B cell (primary cell): Measurements from ENCODE around the gene ADAMTS14.

ENCODE experiments used
- CTCF ChIP-seq: fragments of 200-600 bp; IDR thresholded peaks from one replicate; pipeline ENCODE4 v1.8.0; 2022; ENCODE audit warnings: antibody characterized with exemption, mild to moderate bottlenecking
- EZH2 ChIP-seq: IDR thresholded peaks from 2 replicates; pipeline ENCODE4 v1.6.1; 2012; ENCODE audit warnings: borderline replicate concordance, low read depth, mild to moderate bottlenecking, moderate library complexity, low read length; ENCODE audit not compliant: insufficient read depth, poor library complexity, severe bottlenecking

DNA sequence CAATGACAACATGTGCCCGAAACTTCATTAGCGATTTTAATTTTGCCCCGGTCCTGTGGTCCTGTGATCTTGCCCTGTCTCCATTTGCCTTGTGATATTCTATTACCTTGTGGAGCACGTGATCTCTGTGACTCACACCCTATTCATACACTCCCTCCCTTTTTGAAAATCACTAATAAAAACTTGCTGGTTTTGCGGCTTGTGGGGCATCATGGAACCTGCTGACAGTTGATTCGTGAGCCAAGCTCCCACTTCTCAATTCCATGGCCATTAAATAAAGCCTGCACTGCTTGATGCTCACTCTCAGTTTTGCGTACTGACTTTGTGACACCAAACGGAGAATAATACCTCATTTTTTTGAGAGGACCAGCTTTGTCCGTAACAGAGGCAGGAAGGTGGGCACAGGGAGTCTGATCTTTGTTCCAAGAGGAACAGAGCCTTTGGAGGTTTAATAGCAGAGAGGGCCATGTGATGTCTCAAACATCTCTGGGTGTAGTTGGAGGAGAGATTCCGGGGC, 3.8 kb upstream of the ADAMTS14 start:
- TF ChIP-seq CTCF: no peak
- no peak for TF ChIP-seq EZH2
